Gastrocnemius medialis (tissue), 4 donors: ENCODE data around the gene GOLGA6A.
A peak's percentile ranks its signal among the peaks of the same experiment; 100 is the strongest.

Source experiments
- CTCF ChIP-seq, 5 experiments: fragments of 450-650 bp in 3 of 5; fragments of 200-600 bp in 2 of 5; sonication (generic) in 2 of 5; IDR thresholded peaks in 4 of 5; conservative IDR thresholded peaks in 1 of 5; 1 replicate in 4 of 5; 2 replicates in 1 of 5; pipeline ENCODE4 v1.5.1; 2016 to 2019; ENCODE audit warnings: antibody characterized with exemption in 5 of 5, mild to moderate bottlenecking in 3 of 5, moderate library complexity in 3 of 5
- POLR2A ChIP-seq, 2 donors: fragments of 450-650 bp; IDR thresholded peaks; one replicate each; pipeline ENCODE4 v1.6.1; 2017; ENCODE audit warnings: antibody characterized with exemption in 2 of 2, mild to moderate bottlenecking in 2 of 2, moderate library complexity in 2 of 2

GRCh38 chr15:74131628-74132413 lies 49.5 kb upstream of the GOLGA6A start:
- TF ChIP-seq CTCF (IDR thresholded peaks at IDR 0.05 in 4 of 5, conservative IDR thresholded peaks at IDR 0.05 in 1 of 5), result no peak
- TF ChIP-seq POLR2A (IDR thresholded peaks at IDR 0.05), result peak in 1 of 2 donors; percentile 20
